ENCODE data around the gene SYT9. TPM values are rescaled to one million over a fixed set of nuclear protein-coding genes. Genes with fewer than 3 reads are reported as not detected.

Gene SYT9
- polyA plus RNA-seq, 3 donors = not detected

GRCh38 chr11:7435176-7435575, 183.5 kb downstream of the SYT9 start:
- Mint-ChIP-seq H3K27ac (no peak overlapping the region), H3K4me3 (no peak overlapping the region)
- no peak overlapping the region for H3K4me2 ChIP-seq (replicated peaks; ENCODE audit: extremely low read depth, low read length, poor library complexity, severe bottlenecking)

DNA sequence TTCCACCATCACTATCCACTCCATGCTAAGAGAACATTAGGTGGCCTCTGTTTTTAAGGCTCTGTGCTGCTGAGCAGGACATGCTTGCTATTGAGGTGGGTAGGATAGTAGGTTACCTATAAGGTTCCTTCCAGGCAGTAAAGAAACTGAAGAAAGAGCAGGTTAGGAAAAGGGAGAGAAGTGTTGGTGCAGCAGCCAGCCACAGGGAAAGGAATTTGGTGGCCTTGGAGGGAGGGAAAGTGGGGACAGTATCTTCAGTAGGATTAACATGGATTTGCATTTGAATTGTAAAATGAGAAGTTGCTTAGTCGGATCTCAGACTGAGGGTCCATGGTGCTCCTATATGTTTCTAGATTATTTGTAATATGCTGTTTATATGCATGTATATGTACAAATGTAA, 184.4 kb downstream of the SYT9 start:
- Histone ChIP-seq H3K9ac (ENCODE audit: insufficient read depth, low read length, poor library complexity, severe bottlenecking) (no peak overlapping the region), H3K27ac (ENCODE audit: low read depth in 1 of 2, low read length in 2 of 2) (peak overlapping the region in 1 of 2 donors; percentile 42), H3K4me3 (replicated peaks in 1 of 3; ENCODE audit: low read depth in 2 of 3, low read length in 3 of 3) (peak overlapping the region in 1 of 3 experiments; percentile 26), H2AFZ (ENCODE audit: insufficient read depth, low read depth, low read length, poor library complexity, severe bottlenecking) (no peak overlapping the region), H3K4me1 (ENCODE audit: control insufficient read depth in 1 of 2, insufficient read depth in 2 of 2, low read length in 2 of 2) (peaks cover 39 to 42% of the 10 kb centered on the region in 2 donors), H3K4me2 (replicated peaks; ENCODE audit: extremely low read depth, low read length, poor library complexity, severe bottlenecking) (peak overlapping the region; percentile 30), H3K79me2 (ENCODE audit: insufficient read depth, low read length) (no peaks in the 10 kb centered on the region), H4K20me1 (ENCODE audit: insufficient read depth, low read length) (no peaks in the 10 kb centered on the region), H3K36me3 (replicated peaks in 1 of 2; ENCODE audit: control insufficient read depth in 1 of 2, insufficient read depth in 2 of 2, low read length in 2 of 2) (no peaks in the 10 kb centered on the region), H3K9me3 (replicated peaks in 1 of 2; ENCODE audit: control insufficient read depth in 1 of 2, insufficient read depth in 1 of 2, low read length in 2 of 2) (no peaks in the 10 kb centered on the region), H3K27me3 (ENCODE audit: control insufficient read depth in 2 of 2, insufficient read depth in 2 of 2, low read length in 2 of 2) (no peaks in the 10 kb centered on the region)
- no CpG with 5 or more reads among the region's 1 CpG for WGBS (ENCODE audit: insufficient coverage)
- Mint-ChIP-seq H3K36me3 (peaks cover 0 to 12% of the 10 kb centered on the region in 2 donors), H3K9me3 (peaks cover 0 to 2% (median 0%) of the 10 kb centered on the region in 7 donors), H3K4me3 (peak overlapping the region in 1 of 2 donors; percentile 63), H3K27ac (peak overlapping the region in 3 of 7 donors; percentile 2 to 86 (median 46)), H3K27me3 (ENCODE audit: low read depth in 3 of 3) (peaks cover 5 to 7% (median 7%) of the 10 kb centered on the region in 3 donors), H3K4me1 (peaks cover 51% of the 10 kb centered on the region)
- DNase-seq = no peak
- no peak for TF ChIP-seq CTCF (IDR thresholded peaks at IDR 0.05)
- intact Hi-C loops (cut with micrococcal nuclease) = no loop called here

More at GRCh38 chr11:7435176-7435575, 183.5 kb downstream of the SYT9 start:
- intact Hi-C loops (cut with micrococcal nuclease) = no loop called here
- Histone ChIP-seq H3K36me3 (replicated peaks in 1 of 2; ENCODE audit: control insufficient read depth in 1 of 2, insufficient read depth in 2 of 2, low read length in 2 of 2) (no peaks in the 10 kb centered on the region), H3K9ac (ENCODE audit: insufficient read depth, low read length, poor library complexity, severe bottlenecking) (no peak overlapping the region), H2AFZ (ENCODE audit: insufficient read depth, low read depth, low read length, poor library complexity, severe bottlenecking) (no peak overlapping the region), H3K9me3 (replicated peaks in 1 of 2; ENCODE audit: control insufficient read depth in 1 of 2, insufficient read depth in 1 of 2, low read length in 2 of 2) (no peaks in the 10 kb centered on the region), H3K27me3 (ENCODE audit: control insufficient read depth in 2 of 2, insufficient read depth in 2 of 2, low read length in 2 of 2) (no peaks in the 10 kb centered on the region), H4K20me1 (ENCODE audit: insufficient read depth, low read length) (no peaks in the 10 kb centered on the region), H3K79me2 (ENCODE audit: insufficient read depth, low read length) (no peaks in the 10 kb centered on the region), H3K4me3 (replicated peaks in 1 of 3; ENCODE audit: low read depth in 2 of 3, low read length in 3 of 3) (no peak overlapping the region), H3K4me1 (ENCODE audit: control insufficient read depth in 1 of 2, insufficient read depth in 2 of 2, low read length in 2 of 2) (peaks cover 39 to 41% of the 10 kb centered on the region in 2 donors), H3K27ac (ENCODE audit: low read depth in 1 of 2, low read length in 2 of 2) (no peak overlapping the region)
- DNase-seq = no peak
- Mint-ChIP-seq H3K36me3 (peaks cover 0 to 5% of the 10 kb centered on the region in 2 donors), H3K9me3 (peaks cover 0 to 2% (median 0%) of the 10 kb centered on the region in 7 donors), H3K4me1 (peaks cover 50% of the 10 kb centered on the region), H3K27me3 (ENCODE audit: low read depth in 3 of 3) (peaks cover 5 to 10% (median 7%) of the 10 kb centered on the region in 3 donors)
- 0% methylated on average over 1 of the region's 2 CpGs for WGBS (ENCODE audit: insufficient coverage)
- TF ChIP-seq CTCF (IDR thresholded peaks at IDR 0.05) = no peak
